Left lobe of liver (tissue), 2 donors: Measurements from ENCODE around the gene FOXI1. TPM values are rescaled to one million over a fixed set of nuclear protein-coding genes. Genes with fewer than 3 reads are reported as not detected.

Experiments
- ATAC-seq: fragments of 200-7000 bp; cut with Tn5 transposase; one replicate; pipeline ENCODE4 v1.9.1; 2020; ENCODE audit warnings: mild to moderate bottlenecking, moderate library complexity
- DNase-seq: peaks from one replicate; pipeline ENCODE4 v3.0.0-alpha.2; 2020; ENCODE audit warnings: low spot score
- total RNA-seq: library from RNA; stranded (reverse); gene quantifications from one replicate; pipeline ENCODE4 v1.2.1, GENCODE V29; 2021
- donor health status: DM: no; HTN: no; CAD: no; lungs with moderate emphysema.
- donor health status: DM: no; HTN: yes; CAD: no.

Gene FOXI1
- total RNA-seq, result not detected

DNA sequence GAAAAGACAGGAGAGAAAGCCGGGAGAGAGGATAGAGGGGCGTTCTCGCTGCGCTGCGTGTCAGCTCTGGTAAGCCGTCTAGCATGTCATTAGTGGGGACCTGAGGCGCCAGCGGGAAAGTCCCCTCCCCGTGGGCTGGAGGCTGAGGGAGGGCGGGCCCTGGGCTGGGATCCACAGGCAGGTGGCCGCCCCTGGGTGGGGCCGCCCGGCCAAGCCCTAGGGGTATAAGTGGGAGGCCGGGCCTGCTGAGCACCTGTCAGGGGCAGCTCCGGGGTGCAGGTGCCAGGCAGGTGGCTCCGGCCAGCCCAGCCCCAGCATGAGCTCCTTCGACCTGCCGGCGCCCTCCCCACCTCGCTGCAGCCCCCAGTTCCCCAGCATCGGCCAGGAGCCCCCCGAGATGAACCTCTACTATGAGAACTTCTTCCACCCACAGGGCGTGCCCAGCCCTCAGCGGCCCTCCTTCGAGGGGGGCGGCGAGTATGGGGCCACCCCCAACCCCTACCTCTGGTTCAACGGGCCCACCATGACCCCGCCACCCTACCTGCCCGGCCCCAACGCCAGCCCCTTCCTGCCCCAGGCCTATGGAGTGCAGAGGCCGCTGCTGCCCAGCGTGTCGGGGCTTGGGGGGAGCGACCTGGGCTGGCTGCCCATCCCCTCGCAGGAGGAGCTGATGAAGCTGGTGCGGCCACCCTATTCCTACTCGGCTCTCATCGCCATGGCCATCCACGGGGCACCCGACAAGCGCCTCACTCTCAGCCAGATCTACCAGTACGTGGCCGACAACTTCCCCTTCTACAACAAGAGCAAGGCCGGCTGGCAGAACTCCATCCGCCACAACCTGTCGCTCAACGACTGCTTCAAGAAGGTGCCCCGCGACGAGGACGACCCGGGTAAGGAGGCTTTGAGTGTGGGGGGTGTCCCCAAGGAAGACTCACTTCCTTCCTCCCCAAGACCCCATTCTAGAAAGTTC is at the start of gene FOXI1:
Gene FOXI1, plus strand, starts transcription at position 256 of the 970 bp plus-strand sequence. Its CDS starts 61 bp downstream, at position 317.
- ATAC-seq (no peak), DNase-seq (no peak)

DNA sequence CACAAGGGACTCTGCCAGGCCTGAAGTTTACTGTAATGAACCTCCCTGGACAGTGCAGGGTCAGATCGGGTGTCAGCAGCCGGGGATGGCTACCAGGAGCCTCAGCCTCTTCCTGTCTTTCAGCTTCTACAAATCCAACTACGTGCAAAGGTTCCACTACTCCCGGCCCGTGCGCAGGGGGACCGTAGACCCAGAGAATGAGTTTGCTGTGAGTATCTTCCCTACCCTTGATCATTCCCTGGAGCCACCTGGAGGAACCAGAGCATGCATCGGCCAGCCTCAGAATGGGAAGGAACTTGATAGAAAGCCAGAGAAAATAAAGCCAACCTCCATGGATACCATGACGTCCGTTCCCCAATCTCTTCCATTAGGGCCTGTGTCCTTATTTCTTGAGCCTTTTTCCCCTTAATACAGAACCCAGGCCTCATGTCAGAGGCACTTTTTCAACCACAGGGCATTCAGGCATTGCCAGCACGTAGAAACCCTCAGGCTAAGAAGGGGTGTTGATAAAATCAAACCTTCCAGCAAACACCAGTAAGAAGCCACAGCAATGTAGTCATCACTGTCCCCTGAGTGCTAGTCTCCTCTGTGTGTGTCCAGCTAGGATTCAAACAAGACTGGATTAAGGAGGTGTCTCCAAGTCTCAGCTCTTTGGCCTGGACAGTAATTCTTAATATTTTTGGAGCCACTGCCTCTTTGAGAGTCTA is 49.0 kb upstream of the FOXI1 start:
- no peak for DNase-seq
- no peak for ATAC-seq

DNA sequence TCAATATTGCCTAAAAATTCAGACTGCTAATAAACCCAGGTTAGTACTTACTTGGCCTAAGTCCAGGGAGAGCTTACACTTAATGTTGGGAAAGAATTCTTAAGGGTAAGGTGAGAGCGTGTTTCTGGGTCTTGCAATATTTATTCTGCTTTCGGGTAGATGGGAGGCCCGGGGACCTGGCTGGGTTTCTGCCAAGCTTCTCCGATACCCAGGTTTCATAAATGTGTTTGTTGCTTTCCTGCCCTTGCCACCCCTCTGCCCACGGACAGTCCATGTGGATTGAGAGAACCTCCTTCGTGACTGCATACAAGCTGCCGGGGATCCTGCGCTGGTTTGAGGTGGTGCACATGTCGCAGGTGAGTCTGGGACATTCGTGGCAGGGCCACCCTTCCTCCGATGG is 48.4 kb upstream of the FOXI1 start:
- DNase-seq (no peak), ATAC-seq (no peak)

DNA sequence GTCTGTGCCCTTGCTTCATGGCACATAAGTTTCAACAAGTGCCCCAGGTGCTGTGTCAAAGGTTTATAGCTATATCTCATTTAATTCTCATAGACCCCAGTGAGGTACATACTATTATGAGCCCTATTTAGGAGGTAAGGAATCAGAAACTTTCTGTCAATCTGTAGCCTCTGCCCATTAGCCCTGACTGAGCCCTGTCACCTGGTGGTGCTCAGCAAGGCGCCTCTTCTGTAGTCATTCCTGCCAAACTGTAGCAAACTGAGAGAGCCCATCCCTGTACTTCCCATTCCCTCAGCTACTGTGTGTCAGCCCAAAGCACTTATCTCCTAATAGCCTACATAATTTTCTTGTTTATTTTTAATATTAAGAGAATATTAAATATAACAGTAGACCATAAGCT is 46.5 kb upstream of the FOXI1 start:
- no peak for DNase-seq
- no peak for ATAC-seq

DNA sequence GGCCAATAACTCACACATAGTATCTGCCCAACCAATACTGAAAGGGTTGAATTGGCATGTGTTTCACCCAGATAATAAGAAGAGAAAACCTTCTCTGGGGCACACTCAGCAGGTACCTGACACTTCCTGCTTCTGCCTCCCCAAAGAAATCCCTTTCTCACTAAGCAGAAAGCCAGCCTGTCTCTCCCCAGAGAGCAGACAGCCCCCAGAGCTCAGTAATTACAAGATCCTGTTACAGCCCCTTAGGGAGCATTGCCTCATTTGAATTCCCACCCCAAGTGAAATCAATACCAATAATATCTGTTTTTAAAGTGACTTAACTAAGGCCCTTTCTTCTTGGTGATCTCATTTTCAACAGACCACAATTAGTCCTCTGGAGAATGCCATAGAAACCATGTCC is 38.5 kb upstream of the FOXI1 start:
- ATAC-seq (no peak), DNase-seq (no peak)

DNA sequence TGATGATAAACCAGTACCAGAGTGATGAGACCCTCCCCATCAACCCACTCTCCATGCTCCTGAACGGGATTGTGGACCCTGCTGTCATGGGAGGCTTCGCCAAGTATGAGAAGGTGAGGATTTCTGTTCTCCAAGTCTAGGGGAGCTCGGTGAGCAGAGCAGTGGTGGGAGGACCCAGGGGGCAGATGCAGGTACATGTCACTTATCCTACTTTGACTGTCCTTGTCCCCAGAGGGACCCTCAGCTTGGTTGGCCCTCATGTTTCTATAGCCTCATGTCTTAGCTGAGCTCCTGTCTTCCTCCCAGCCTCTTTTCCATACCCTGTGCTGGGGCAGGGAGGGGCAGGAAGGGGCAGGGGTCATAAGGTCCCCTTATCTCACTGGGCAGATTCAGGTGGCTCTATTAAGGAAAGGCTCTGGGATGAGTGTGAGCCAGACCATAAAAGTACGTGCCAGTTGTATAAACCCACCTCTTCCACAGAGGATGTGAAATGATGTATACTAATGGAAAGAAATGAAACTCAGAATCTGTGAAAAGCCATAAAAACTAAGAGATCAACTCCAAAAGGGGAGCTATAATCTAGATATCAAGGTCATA is 38.0 kb upstream of the FOXI1 start:
- DNase-seq (no peak), ATAC-seq (no peak)

DNA sequence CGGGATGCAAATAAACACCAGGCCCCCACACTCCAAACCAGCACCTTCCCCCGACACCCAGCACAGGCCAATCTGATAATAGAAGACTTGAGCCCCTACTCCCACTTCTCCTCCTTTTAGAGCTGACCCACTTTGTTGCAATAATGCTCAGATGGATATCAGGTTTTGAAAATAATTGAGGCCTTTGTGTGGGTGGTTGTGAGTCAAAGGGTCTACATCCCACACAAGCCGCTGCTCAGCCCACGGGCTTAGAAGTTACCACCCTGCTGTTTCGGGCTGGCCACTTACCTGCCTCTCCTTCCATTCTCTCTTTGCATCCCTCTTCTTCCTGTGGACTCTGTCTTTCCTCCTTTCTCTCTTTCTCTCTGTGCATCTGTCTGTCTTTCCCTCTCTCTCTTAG is 36.2 kb upstream of the FOXI1 start:
- DNase-seq, result no peak
- ATAC-seq, result no peak

DNA sequence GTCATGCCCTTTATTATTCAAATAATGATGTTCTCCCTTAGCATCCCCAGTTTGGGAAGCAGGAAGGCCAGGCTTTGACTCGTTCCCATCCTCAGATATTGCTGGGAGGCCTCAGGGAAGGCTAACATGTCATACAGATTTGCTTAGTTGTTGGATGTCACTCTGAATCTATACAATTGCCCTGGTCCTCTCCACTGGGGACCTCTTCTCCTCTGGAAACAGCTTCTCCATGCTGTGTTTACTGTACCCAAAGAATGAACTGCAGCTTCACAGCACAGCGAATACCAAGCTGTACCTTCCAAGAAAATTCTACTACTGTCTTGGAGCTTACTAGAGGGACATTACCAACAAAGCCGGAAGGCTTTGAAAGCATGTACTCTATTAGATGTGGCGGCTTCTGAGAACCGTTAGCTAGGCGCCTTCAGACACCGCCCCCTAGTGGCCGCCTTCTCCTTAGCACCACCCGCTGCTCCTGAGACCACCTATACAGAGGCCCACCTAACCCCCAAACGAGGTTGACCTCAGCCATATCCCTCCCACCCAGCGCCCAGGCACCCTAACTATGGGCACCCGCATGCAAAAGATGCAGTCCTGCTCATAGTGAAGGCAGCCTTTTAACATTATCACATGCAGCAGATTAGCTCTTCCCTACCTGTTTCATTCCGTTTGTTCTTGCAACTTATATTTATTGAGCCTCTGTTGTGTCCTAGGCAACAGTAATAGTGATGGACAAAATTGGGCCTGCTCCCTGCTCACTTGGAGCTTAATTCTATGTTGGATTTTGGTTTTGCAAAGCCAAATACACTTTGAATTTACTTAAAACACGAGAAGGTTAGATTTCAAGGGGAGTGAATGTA is 34.9 kb upstream of the FOXI1 start:
- DNase-seq (no peak), ATAC-seq (peak; percentile 66)

DNA sequence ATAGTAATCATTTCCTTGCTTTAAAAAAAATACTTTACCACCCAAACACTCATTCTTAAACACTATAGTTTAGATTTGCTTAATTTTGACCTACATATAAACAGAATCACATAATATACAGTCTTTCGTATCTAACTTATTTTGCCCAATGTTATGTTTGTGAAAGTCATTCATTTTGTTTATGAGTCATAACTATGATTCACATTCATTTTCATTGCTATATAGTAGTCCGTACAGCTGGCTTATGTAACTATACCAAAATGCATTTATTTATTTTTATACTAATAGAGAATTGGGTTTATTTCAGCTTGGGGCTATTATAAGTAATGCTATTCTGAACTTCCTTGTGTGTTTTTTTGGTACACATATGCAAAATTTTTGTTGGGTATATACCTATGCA is 33.9 kb upstream of the FOXI1 start:
- no peak for ATAC-seq
- DNase-seq, result no peak

DNA sequence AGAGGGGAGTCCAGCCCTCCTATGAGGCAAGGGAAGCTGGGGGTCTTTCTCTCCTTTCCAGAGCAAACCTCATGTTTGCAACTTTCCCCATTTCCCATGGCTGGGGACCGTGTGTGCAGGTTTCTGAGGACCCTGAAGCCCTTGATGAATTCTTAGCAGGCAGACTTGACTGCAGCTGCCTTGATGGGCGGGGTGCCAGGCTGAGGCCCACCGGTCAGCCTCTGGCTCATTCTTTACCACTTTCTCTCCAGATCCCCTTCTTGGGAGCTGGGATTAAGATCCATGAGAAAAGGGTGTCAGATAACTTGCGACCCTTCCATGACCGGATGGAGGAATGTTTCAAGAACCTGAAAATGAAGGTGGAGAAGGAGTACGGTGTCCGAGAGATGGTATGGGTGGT is 30.0 kb upstream of the FOXI1 start:
- DNase-seq, result no peak

DNA sequence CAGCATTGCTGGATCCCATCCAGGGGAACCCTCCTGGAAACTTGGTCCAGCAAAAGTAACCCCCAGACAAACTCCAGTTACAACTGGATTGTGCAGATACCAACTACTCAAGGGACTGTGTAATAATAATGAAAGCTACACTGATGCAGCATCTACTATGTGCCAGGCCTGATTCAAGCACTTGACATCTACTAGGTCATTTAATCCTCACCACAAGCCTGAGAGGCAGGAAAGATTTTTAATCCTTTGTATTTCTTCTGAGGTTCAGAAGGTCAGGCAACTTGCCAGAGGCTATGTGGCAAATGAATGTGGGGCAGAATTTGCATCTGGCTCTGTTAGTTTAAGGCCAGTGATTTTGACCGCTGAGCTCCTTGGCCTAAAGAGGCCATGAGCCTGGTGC is 29.5 kb upstream of the FOXI1 start:
- ATAC-seq, result no peak

More for the DNA sequence above, 30.0 kb upstream of the FOXI1 start:
- ATAC-seq, result no peak

DNA sequence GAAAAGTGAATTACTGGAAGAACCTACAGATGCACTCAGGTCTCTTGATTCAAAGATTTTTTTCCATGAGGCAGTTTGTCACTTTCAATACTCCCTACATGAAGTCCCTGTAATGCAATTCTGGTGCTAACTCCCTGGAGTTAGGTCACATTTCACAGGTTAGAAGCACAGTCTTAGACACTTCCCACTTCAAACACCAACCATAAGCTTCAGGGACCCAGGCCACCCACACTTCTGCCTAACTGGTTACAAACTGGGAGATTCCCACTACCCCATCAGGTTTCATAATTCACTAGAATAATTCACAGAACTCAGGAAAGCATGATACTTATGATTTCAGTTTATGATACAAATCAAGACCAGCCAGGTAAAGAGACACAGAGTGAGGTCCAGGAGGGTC is 29.0 kb upstream of the FOXI1 start:
- no peak for ATAC-seq

More for the DNA sequence above, 29.5 kb upstream of the FOXI1 start:
- DNase-seq, result no peak

DNA sequence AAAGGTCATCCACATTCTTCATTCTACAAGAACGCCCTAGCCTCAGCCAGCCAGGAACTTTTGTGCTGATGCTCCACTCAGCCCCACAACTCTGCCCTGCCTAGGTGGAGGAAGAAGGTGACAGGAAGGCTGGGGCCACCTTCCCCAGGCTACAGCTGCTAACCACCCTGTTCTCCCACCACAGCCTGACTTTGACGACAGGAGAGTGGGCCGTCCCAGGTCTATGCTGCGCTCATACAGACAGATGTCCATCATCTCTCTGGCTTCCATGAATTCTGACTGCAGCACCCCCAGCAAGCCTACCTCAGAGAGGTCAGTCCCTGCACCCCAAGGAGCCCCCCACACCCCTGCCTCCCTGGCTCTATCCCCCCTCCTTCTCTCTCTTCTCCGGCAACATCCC is 28.2 kb upstream of the FOXI1 start:
- ATAC-seq (no peak), DNase-seq (no peak)

More for the DNA sequence above, 29.0 kb upstream of the FOXI1 start:
- DNase-seq, result no peak

DNA sequence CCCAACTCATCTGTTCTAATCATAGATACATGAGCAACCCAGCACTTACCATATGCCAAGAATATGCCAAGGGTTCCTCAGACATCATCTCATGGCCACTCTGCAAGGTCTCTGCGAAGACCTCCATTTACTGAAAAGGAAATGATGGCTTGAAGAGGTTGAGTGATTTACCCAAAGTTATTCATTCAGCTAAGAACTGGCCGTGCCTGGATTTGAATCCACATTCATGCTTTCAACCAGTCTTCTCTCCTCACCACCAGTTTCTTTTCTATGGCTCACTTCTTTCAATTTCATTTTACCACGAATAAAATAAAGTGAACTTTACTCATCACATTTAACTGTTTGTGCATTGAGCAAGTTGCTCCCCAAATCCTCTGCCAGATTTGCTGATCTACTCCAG is 27.2 kb upstream of the FOXI1 start:
- no peak for ATAC-seq
- no peak for DNase-seq

DNA sequence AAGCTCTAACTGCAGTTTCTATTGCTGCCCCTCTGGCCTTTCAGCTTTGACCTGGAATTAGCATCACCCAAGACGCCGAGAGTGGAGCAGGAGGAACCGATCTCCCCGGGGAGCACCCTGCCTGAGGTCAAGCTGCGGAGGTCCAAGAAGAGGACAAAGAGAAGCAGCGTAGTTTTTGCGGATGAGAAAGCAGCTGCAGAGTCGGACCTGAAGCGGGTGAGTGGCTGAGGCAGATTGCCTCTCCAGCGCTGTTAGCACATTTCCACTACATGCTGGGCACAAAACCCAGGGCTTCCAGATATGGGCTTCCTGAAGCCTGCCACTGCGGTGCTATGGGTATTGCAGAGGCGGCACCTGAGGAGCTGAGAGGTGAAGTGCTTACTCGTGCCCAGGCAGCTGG is 26.8 kb upstream of the FOXI1 start:
- DNase-seq (no peak), ATAC-seq (no peak)

DNA sequence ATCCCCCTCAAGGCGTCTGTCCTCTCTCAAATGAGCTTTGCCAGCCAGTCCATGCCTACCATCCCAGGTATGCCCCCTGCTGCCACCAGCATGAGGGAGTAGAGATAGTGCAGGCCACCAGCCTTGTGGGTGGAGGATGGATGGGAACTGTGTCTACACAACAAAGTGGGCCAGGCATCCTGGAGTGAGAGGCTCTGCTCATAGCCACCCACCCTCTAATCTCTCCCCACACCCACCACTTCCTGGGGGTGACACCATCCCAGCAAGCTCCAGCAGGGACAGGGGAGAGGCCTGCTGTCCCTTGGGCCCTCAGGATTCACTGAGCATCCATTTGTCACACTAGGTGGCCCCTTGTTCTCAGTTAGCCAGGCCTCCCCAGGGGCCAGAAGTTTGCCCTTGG is 25.5 kb upstream of the FOXI1 start:
- DNase-seq (no peak), ATAC-seq (no peak)

DNA sequence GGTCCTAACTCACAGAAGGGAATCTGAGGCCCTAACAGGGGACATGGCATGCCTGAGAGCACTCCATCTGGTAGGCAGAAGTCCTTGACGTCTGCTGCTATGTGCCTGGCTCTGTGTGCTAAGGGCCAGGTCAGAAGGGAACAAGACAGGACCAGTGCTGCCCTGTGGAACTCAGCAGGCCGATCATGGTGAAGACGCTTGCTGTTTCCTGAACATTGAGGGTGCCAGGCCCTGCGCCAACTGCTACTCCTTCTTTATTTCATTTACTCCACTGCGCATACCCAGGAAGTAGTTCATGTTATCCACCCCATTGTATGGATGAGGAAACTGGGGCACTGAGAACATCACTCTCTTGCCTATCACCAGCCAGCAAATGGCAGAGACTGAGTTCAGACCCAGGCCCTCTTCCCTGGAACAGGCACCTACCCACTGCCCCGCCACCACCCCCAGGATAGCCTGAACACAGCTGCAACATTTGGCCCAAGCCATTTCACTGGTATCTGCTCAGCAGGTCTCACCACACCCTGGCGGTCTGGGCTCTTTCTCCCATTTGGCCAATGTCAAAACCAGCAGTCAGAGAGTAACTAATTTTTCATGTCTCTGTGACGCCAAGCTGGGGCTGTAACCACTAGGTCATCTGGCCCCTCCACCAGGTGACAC is 24.8 kb upstream of the FOXI1 start:
- DNase-seq (no peak), ATAC-seq (no peak)

DNA sequence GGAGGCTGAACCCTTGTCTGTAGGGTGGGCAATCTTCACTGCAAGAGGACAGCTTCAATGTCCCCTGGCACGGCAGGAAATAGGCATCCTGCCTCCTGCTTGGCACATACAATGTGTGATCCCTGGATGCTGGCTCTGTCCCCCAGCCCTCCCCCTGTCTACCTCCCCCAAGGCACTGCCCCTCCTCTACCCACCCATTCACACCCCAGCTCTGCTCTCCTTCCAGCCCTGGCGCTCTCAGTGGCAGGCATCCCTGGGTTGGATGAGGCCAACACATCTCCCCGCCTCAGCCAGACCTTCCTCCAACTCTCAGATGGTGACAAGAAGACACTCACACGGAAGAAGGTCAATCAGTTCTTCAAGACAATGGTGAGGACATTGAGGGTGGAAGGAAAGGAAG is 24.1 kb upstream of the FOXI1 start:
- ATAC-seq, result no peak

DNA sequence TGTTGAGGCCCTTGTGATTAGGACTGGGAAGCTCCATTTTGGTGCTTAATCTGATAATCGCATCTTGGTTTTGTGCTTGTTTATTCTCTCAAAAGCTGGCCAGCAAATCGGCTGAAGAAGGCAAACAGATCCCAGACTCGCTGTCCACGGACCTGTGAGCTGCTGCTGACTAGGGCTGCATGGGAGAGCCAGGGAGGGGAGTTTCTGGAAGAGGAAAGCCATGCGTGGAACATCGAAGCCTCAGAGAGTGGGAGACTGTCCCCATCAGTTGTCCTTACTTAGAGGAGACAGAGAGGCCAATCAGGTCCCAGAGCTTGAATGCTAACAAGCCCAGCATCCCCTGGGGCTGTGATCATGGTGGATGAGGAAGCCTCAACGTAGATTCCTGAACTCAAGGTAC is 23.0 kb upstream of the FOXI1 start:
- DNase-seq (no peak), ATAC-seq (no peak)

More for the DNA sequence above, 24.1 kb upstream of the FOXI1 start:
- DNase-seq, result no peak

DNA sequence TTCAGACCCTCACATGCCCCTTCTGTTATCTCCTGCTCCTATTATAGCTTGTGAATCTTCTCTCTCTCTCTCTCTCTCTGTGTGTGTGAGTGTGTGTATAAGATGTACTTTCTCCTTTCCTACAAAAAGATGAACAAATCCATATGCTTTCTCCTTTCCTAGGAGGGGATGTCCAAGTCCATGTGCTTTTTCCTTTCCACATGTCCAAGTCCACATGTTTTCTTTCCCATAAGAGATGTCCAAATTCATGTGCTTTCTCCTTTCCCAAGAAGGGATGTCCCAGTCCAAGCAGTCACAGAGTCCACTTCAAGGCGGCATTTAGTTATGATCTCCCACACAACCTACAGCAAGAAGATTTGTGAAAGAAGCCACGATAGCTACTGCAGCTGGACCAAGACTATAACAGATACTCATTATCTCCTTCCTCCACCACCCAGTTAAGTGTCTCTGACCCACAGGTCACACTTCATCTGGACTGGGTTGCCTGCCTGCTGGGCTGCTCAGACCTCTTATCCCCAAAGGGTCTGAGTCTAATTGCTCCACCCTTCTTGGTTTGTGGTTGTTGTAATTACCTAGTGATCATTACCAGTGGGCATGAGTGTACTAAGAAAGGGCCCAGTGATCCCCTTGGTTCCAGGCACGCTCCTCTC is 18.4 kb upstream of the FOXI1 start:
- no peak for DNase-seq
- ATAC-seq, result no peak
